ENCODE measurements around the gene FGGY.
"Not testable (repeated sequence)": the region's sequence is repeated elsewhere in the genome, so short reads cannot be mapped to it uniquely, and the experiment has no call there.

FGGY gene

GRCh38 chr1:59346429-59346828 lies 49.5 kb downstream of the FGGY start:
- no peak overlapping the region for H3K4me3 ChIP-seq (ENCODE audit: low read depth, low read length)

DNA sequence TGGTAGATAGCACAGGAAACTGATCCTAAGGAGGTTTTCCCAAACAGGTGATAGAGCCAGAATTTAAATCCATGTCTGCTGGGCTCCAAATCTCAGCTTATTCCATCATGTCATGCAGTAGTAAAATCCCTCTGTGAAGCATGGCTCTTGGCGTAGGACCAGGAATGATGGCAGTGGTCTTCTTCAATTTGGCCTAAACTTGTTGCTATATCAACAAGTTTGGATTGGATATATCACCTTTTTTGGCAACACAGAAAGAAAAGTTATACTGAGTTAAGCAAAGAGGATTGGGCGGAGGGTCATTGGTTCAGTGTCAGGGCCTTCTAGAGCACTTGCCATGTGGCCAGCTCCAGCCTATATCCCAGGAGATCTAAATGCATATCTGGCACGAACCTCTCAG lies 52.2 kb downstream of the FGGY start:
- H3K4me3 ChIP-seq (ENCODE audit: low read depth, low read length) = no peak overlapping the region

DNA sequence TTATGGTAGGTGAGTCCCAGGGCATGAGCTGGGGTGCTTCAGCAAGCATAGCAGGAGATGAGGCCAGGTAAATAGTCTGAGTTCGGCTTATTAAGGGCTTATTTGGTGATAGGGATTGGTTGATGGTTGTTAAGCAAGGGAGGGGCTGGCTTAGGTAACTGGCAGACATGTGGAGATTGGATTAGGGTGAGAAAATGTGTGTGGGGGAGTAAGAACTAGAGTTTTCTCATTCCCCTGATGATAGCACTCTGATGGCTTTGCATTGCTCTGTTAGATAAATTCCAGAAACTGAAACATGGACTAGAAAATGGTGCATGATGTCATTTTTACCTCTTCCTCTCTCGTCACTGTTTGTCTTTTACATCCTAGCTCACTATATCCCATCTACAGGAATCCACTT lies 53.6 kb downstream of the FGGY start:
- H3K4me3 ChIP-seq (ENCODE audit: low read depth, low read length) = no peak overlapping the region

DNA sequence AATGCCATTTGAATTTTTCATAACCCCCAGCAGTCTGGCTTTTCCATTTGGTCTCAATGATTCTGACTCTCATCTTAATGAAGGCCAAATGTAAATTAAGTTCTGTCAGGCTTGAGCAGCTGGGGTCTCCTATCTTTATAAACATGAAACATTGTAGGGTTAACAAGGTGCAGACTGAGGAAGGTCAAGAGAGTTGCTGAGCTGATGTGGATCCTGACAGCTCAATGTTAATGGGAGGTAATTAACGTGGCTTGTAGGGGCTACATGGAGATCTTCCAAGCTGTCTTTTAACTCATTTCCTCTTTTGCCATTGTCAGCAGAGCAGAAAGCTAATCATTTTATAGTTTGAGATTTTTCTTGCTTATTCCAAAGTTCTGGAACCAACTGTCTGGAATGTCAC lies 55.2 kb downstream of the FGGY start:
- no peak overlapping the region for H3K4me3 ChIP-seq (ENCODE audit: low read depth, low read length)

- no peak overlapping the region for H3K4me3 ChIP-seq (ENCODE audit: low read depth, low read length)
Observed at GRCh38 chr1:59353453-59353852, 56.6 kb downstream of the FGGY start.

- H3K4me3 ChIP-seq (ENCODE audit: low read depth, low read length) = not testable (repeated sequence)
Observed at GRCh38 chr1:59354239-59354638, 57.3 kb downstream of the FGGY start.

GRCh38 chr1:59354709-59355337 lies 57.9 kb downstream of the FGGY start:
- H3K4me3 ChIP-seq (ENCODE audit: low read depth, low read length) = no peak overlapping the region

DNA sequence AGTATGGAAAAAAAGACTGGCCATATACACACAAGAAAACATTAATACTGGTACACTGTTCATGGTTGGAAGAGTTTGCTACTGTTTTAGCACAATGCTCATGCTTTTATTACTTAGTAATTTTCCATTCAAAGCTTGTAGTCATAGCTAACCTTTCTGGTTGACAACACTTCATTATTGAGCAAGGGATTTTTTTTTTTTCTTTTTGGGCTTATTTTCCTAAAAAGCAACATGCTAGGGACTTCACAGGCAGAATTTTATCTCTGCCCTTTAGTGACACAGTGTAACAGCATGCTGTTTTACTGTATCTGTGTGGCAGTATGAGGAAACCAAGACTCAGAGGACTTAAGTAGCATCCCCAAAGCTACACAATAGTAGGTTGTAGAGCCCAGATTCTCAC lies 58.5 kb downstream of the FGGY start:
- no peak overlapping the region for H3K4me3 ChIP-seq (ENCODE audit: low read depth, low read length)

DNA sequence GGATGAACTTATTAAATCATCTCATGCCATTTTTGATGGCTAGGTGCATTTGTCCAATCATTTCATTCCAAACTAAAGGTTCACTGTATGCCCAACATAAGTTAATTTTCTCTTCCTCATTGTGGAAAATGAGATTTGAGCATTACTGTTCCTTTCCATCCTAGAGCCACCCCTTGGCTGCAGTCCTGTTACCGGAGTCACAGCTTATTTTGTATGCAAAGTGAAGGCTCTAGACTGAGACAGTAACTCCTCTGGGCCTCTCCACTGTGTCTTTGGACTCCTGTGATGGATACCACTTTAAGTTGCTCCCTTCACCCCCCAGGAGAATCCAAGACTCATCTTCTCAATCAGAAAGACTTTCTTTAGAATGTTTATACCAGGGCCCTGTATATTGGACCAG lies 59.7 kb downstream of the FGGY start:
- no peak overlapping the region for H3K4me3 ChIP-seq (ENCODE audit: low read depth, low read length)

DNA sequence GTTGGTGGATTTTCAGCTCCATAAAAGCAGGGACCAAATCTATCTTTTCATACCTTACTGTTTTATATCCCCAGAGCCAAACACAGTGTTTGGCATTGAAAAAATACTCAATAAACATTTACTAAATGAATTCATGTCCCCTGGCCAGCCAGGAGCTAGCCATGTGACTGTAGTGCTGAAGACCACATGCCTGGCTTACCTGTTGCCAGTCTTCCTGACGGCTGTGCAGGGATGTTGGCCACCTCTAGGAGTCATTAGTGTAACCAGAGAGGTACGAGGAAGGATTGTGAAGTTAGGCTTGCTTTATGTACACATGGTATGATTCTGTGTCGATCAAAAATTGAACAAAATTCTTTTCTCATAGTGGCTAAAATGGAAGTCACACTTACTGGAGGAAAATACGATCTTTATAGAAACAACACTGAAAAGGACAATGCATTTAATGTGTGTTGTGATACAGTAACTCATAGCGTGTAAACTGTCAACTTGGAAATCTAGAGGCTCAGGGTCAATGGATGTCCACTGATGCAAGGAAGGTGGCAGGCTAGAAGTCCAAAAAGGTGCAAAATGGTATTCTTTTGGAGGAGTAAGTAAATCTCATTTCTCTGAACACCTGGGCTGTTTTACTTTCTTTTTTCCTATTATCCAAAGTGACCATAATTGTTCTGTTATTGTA lies 60.9 kb downstream of the FGGY start:
- H3K4me3 ChIP-seq (ENCODE audit: low read depth, low read length) = no peak overlapping the region

DNA sequence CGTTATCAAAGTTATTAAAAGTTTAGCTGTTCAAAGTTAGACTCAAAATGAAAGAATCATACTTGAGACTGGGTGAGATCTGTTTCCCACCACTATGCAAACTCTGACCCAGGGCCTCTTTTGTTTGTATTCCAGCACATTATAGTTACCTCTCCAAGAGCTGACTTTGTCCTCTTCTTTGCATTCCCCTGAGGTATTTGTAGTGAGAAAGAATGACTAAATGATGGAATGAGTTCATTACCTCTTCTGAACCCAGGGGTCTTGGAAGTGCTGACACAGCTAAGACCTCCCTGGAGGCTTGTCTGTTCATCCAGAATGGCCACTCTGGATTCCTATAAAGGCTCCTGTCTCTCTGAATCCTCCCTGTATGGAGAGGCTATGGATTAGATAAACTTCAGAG lies 62.4 kb downstream of the FGGY start:
- H3K4me3 ChIP-seq (ENCODE audit: low read depth, low read length) = no peak overlapping the region

DNA sequence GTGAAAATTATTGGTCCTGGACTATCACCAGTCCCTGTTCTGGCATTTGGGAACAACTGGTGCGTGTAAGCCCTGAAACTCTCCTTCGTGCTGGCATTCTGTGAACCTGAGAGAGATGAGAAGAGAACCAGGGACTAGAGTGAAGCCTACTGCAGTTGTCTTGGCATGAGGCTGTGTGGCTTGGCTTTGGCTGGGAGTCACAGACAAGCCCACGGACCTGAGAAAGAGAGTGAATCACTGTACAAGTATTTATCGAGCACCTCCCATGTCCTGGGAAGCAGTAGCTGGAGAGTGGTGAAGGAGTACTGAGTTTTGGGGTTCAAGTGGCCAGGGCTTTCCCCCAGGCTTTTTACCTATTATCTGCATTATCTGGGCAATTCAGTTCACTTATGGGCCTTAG lies 63.3 kb downstream of the FGGY start:
- no peak overlapping the region for H3K4me3 ChIP-seq (ENCODE audit: low read depth, low read length)

DNA sequence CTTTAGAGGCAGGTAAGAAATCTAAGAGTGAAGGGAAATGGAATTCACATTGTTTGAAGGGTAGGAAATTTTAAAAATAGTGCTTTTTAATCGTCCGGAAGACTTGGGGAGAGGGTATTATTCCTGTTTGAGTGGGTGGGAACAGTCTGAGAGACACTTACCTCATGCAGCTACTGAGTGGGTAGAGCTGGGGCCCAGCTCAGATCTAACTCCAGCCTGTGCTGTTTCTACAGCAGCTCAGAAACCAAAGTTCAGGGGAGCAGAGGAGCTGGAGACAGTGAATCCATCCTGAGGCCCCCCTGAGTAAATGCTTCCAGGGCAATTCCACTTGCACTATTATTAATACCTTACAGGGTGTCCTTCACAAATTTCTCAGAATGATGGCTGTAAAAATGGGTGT lies 63.8 kb downstream of the FGGY start:
- no peak overlapping the region for H3K4me3 ChIP-seq (ENCODE audit: low read depth, low read length)

GRCh38 chr1:59361766-59362165 lies 64.9 kb downstream of the FGGY start:
- H3K4me3 ChIP-seq (ENCODE audit: low read depth, low read length) = no peak overlapping the region

- no peak overlapping the region for H3K4me3 ChIP-seq (ENCODE audit: low read depth, low read length)
Observed at GRCh38 chr1:59364037-59364436, 67.1 kb downstream of the FGGY start.

- no peak overlapping the region for H3K4me3 ChIP-seq (ENCODE audit: low read depth, low read length)
Observed at GRCh38 chr1:59366346-59366745, 69.5 kb downstream of the FGGY start.

DNA sequence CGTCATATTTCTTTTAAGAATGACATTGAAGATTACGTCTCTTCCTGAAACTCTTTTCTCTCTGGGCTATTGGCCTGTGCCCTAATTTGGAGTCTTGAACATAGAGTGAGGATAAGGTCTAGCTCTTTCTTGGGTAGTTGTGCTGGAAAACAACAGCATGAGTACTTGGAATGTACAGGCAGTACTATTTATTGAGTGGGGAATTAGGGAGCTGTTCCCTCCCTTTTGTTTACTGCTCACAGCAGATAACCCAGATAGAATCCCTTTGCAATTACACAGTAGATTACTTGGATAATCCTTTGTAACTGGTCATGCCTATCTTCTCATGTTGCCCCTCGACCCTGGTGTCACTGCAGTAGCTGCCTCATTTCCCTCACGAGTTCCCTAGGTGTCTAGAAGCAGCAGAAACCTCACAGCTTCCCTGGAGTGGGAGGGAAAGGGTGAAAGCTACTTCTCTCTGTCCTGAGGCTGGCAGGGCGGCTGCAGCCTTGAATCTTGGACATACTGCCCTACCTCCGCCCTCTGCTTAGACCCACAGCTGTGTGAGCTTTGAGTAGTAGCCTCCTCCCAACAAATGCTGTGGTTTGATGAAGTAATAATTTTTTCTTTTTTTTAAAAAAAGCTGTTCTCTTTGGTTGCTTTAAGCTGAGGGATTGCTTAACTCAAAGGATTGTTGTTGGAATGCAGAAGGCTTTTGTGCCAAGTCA lies 70.6 kb downstream of the FGGY start:
- no peak overlapping the region for H3K4me3 ChIP-seq (ENCODE audit: low read depth, low read length)

GRCh38 chr1:59368008-59368670 lies 71.2 kb downstream of the FGGY start:
- no peak overlapping the region for H3K4me3 ChIP-seq (ENCODE audit: low read depth, low read length)

DNA sequence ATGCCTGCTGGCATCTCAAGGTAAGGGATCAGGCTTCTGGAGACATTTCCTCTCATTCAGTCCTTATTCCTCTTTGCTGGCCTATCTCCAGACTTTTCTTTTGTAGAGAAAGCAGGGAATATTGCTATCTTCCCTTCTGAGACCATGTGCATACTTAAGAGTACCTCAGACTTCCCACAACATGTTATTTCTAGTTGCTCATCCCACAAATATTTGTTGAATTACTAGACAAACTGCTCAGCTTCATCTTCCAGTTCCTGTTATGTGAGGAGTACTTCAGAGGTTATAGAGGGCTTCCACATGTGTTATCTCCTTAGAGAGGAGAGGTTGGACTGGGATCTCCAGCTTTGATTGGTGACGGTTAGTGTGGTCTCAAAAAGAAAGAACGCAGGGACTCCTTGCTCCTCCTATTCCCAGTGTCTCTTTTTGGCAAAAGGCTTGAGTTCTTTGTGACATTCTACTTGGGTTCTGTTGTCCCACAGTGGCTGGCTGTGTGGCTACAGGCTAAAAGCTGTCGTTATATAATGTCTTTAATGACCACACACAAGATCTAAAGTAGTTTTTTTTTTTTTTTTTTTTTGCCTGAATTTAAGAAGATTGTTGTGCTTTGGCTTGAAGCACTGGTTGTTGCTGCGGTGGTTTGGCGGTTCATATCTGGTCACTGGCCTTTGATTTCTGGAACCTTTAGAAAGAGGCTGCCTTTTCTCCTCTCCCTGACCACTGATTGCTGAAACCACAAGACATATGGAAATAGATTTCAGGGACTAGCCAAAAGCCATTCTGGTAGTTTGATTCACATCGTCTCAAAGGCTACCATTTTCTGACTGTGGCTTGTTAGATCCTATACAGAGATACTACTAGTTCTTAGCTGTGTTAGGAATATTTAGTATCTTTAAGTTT lies 78.7 kb downstream of the FGGY start:
- no peak overlapping the region for H3K4me3 ChIP-seq (ENCODE audit: low read depth, low read length)

- H3K4me3 ChIP-seq (ENCODE audit: low read depth, low read length) = no peak overlapping the region
Observed at GRCh38 chr1:59377350-59377904, 80.5 kb downstream of the FGGY start.

All from iPS-11a (cell line).